Measurements from ENCODE around the gene TMEM184B. TPM values are rescaled to one million over a fixed set of nuclear protein-coding genes. Genes with fewer than 3 reads are reported as not detected.

Gene TMEM184B
- total RNA-seq, 2 donors from 2014 or later = 76.0 to 137 TPM

DNA sequence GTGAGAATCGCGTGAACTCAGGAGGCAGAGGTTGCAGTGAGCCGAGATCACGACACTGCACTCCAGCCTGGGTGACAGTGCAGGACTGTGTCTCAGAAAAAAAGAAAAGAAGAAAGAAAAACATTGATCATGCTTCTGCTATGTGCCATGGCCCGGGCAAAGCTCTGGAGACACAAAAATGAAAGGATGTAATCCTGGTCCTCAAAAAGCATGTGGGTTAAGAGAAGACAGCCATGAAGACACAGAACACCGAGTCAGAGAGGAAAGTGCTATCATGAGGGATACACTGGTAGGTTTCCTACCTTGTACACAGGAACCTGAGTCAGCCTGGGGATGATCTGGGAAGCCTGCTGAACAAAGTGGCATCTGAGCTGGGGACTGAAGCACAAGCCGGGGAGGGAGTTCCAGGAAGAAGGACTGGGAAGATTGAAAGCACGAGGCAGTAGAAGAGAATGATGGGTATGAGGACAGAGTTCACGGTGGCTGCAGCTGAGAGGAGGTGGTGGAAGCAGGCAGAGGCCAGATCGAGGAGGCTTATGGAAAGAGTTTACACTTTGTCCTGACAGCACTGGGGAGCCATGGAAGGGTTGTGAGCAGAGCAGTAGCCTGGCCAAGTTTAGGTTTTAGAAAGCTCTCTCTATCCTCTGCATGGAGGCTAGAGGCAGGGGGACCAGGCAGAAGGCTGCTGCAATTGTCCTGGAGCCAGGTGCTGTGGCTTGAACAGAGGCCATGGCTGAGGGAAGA is 80.9 kb downstream of the TMEM184B start:
- Histone ChIP-seq H3K9me3 (no peaks in the 10 kb centered on the region), H3K36me3 (no peaks in the 10 kb centered on the region), H3K4me3 (no peak overlapping the region), H3K27me3 (replicated peaks; ENCODE audit: insufficient read depth) (no peaks in the 10 kb centered on the region), H3K4me1 (replicated peaks) (no peaks in the 10 kb centered on the region), H3K27ac (no peak overlapping the region)
- DNase-seq (ENCODE audit: low spot score) = no peak
- TF ChIP-seq POLR2AphosphoS5 (IDR thresholded peaks at IDR 0.05) = no peak
- TF ChIP-seq POLR2A (IDR thresholded peaks at IDR 0.05) = no peak
- TF ChIP-seq, protein P1, sequence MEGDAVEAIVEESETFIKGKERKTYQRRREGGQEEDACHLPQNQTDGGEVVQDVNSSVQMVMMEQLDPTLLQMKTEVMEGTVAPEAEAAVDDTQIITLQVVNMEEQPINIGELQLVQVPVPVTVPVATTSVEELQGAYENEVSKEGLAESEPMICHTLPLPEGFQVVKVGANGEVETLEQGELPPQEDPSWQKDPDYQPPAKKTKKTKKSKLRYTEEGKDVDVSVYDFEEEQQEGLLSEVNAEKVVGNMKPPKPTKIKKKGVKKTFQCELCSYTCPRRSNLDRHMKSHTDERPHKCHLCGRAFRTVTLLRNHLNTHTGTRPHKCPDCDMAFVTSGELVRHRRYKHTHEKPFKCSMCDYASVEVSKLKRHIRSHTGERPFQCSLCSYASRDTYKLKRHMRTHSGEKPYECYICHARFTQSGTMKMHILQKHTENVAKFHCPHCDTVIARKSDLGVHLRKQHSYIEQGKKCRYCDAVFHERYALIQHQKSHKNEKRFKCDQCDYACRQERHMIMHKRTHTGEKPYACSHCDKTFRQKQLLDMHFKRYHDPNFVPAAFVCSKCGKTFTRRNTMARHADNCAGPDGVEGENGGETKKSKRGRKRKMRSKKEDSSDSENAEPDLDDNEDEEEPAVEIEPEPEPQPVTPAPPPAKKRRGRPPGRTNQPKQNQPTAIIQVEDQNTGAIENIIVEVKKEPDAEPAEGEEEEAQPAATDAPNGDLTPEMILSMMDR (IDR thresholded peaks at IDR 0.05) = no peak
- 84% methylated on average over 10 of the region's 10 CpGs for WGBS
- intact Hi-C loops (cut with DNase I) = no loop called here

DNA sequence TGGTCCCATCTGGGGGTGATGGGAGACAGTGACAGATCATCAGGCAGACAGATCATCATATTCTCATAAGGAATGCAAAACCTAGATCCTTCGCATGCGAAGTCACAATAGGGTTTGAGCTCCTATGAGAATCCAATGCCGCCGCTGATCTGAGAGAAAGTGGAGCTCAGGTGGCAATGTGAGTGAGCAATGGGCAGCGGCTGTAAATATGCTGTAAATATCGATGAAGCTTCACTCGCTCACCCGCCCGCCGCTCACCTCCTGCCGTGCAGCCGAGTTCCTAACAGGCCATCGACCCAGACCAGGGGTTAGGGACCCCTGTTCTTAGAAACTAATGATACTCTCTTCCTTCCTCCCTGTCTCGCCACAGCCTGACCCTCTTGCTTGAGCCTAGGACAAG is 81.8 kb downstream of the TMEM184B start:
- TF ChIP-seq POLR2AphosphoS5 (IDR thresholded peaks at IDR 0.05) (no peak), POLR2A (IDR thresholded peaks at IDR 0.05) (no peak)
- TF ChIP-seq, protein P1 (IDR thresholded peaks at IDR 0.05) = no peak
- Histone ChIP-seq H3K27ac (no peak overlapping the region), H3K4me1 (replicated peaks) (no peaks in the 10 kb centered on the region), H3K27me3 (replicated peaks; ENCODE audit: insufficient read depth) (no peaks in the 10 kb centered on the region), H3K36me3 (no peaks in the 10 kb centered on the region), H3K4me3 (no peak overlapping the region), H3K9me3 (no peaks in the 10 kb centered on the region)
- intact Hi-C loops (cut with DNase I) = no loop called here
- DNase-seq (ENCODE audit: low spot score) = no peak
- 89% methylated on average over 14 of the region's 14 CpGs for WGBS

DNA sequence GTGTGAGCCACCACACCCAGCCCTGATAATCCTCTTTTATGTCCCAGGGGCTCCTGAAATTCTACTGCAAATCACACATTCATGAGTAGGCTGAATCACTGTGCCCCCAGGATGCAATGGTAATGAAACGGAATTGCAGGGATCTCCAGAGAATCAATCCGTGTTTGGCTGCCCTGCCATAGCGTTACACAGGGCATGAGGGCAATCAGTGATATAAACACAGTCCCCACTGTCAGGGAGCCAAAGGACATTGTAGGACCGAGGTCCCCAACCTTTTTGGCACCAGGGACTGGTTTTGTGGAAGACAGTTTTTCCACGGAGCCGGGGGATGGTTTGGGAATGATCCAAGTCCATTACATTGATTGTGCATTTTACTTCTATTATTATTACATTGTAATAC is 82.2 kb downstream of the TMEM184B start:
- WGBS = 73% methylated on average over 6 of the region's 6 CpGs
- no peaks in the 10 kb centered on the region for H3K36me3 ChIP-seq
- intact Hi-C loops (cut with DNase I) = no loop called here

DNA sequence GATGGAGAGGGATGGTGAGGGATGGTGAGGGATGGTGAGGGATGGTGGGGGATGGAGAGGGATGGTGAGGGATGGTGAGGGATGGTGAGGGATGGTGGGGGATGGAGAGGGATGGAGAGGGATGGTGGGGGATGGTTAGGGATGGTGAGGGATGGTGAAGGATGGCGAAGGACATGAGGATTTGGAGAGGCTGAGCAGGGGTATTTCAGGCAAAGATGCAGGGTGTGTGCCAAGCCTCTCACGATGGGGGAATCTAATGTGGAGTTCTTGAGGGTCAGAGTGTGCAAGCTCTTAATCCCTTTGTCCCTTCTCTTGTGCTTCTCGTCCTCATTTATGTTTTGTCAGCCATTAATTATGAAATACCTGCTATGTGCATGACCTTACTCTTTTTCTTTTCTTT is 83.7 kb downstream of the TMEM184B start:
- no peaks in the 10 kb centered on the region for H3K4me1 ChIP-seq (replicated peaks)
- H3K27ac ChIP-seq = no peak overlapping the region
- H3K4me3 ChIP-seq = no peak overlapping the region
- WGBS = 70% methylated on average over 3 of the region's 3 CpGs
- no peaks in the 10 kb centered on the region for H3K27me3 ChIP-seq (replicated peaks; ENCODE audit: insufficient read depth)
- TF ChIP-seq POLR2AphosphoS5 (IDR thresholded peaks at IDR 0.05) (no peak), POLR2A (IDR thresholded peaks at IDR 0.05) (no peak)
- TF ChIP-seq, protein P1 (IDR thresholded peaks at IDR 0.05) = no peak
- DNase-seq (ENCODE audit: low spot score) = no peak
- intact Hi-C loops (cut with DNase I) = no loop called here
- H3K9me3 ChIP-seq = no peaks in the 10 kb centered on the region
- no peaks in the 10 kb centered on the region for H3K36me3 ChIP-seq

More for the DNA sequence above, 82.2 kb downstream of the TMEM184B start:
- Histone ChIP-seq H3K4me3 (no peak overlapping the region), H3K4me1 (replicated peaks) (no peaks in the 10 kb centered on the region), H3K9me3 (no peaks in the 10 kb centered on the region), H3K27ac (no peak overlapping the region), H3K27me3 (replicated peaks; ENCODE audit: insufficient read depth) (no peaks in the 10 kb centered on the region)
- TF ChIP-seq POLR2A (IDR thresholded peaks at IDR 0.05) = no peak
- no peak for TF ChIP-seq POLR2AphosphoS5 (IDR thresholded peaks at IDR 0.05)
- TF ChIP-seq, protein P1 (IDR thresholded peaks at IDR 0.05) = no peak
- DNase-seq (ENCODE audit: low spot score) = no peak

Data from prostate gland (tissue), 2 donors.